Effector CD4-positive, alpha-beta T cell (primary cell): Measurements from ENCODE around the gene UPP2. TPM values are rescaled to one million over a fixed set of nuclear protein-coding genes. Genes with fewer than 3 reads are reported as not detected.

ENCODE experiments used
- DNase-seq: peaks from one replicate; pipeline ENCODE4 v3.0.0-alpha.2; 2020
- total RNA-seq: gene quantifications from one replicate; lab custom pipeline; 2026; lab: John Stamatoyannopoulos, UW

UPP2 gene
- total RNA-seq, result not detected

- no peak for DNase-seq
Measured at GRCh38 chr2:158101384-158101926, at the start of gene UPP2. Gene UPP2 (plus strand): TSS chr2:158101876. CDS start chr2:158102064, 188 bp downstream.

DNA sequence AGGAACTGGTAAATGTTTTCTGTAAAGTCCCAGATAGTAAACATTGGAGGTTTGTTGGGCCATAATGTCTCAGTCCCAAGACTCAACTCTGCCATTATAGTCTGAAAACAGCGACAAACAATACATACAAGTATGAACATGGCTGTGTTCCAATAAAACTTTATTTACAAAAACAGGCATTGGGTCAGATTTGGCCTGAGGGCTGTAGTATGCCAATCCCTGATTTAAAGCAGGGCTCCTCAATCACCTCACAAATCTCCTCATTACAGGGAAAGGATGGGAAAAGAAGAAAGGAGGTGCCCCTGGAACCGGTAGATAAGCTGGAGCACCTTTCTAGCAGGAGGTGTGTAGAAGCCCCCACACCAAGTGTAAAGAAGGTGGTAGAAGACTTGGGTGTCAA is 48.9 kb upstream of the UPP2 start:
- no peak for DNase-seq

- no peak for DNase-seq
Measured at GRCh38 chr2:158056875-158057274, 44.8 kb upstream of the UPP2 start.

DNA sequence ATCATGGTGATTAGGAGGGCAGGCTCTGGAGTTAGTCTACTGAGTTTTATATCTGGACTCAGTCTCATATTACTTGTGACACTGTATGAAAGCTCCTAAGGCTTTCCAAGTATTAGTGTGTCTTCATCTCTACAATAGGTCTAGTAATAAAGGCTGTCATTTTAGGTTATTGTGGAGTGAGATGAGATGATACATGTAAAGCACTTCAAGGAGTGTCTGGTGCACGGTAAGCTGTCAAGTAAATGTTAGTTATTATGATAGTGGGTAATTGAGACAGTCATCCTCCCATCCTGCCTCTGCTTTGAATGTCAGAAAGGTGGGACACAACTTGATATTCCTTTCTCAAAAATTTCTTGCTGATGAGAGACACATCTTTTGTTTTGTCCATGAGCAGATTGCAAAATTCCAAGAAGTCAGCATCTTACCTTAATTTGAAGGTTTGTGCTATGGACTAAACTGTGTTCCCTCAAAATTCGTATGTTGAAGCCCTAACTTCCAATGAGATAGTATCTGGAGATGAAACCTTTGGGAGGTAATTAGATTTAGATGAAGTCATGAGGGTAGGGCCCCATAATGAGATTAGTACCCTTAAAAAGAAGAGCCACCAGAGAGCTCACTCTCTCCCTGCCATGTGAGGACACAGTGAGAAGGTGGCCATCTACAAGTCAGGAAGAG is 41.4 kb upstream of the UPP2 start:
- no peak for DNase-seq

DNA sequence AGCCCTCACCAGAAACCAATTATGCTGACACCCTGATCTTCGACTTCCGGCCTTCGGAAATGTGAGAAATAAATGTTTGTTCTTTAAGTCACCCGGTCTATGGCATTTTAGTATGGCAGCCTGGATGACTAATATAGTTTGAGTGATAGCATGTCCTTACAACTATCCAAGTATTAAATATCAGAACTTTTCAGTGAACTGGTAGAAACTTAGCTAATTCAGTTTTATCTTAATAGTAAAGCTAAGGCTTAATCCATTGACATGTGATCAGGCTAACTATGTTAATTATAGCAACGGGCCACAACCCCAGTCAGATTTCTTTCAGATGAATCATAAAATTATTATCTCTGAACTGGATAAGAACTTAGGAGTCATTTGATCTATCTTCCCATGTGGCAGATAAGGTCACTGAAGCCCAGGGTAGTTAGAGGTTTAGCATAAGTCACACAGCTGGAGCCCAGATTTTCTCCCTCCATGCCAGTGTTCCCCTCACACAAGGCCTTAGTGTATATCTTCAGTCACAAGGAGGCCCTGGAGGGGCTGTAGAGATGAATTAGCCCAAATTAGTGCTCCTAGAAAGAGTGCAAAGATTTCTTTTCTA is 40.7 kb upstream of the UPP2 start:
- no peak for DNase-seq

- DNase-seq, result no peak
Measured at GRCh38 chr2:158061763-158062162, 39.9 kb upstream of the UPP2 start.

DNA sequence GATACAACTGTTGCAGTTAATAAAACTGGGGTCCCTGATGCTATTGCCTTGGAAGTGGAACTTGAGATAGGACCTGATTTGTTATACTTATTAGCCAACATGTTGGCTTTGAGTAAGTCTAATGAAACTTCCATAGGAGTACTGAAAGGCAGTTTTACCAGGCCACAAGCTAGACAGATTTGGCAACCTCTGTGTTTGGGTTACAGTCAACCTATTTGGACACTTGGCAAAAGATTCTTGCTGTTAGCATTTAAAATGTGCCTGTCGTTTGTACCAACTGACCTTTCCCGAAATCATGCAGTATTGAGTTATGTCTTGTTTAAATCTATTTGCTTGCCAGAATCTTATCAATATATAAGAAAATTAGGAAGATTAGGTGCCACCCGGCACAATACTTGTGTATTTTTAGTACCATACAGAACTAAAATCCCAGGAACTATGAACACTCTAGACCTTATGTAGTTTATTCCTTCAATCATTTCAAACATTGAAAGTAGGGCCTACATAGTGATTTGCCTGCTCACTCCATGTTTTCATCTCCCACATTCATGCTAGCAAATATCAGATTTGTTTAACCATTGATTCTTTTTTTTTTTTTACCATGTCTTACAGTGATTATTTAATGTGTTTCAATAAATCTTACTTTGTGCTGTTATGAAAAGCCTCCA is 35.5 kb upstream of the UPP2 start:
- DNase-seq, result no peak

DNA sequence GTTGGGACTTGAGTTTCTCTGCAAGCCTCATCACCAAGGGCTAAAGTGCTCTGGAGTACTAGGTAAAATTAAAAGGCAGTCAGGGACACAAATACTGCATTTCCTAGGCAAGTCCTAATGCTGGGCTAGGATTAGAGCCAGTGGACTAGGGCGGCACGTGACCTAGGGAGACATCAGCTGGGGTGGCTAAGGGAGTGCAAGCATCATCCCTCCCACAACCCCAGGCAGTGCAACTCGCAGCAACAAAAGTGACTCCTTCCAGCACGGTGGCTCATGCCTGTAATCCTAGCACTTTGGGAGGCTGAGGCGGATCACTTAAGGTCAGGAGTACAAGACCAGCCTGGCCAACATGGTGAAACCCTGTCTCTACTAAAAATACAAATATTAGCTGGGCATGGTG is 30.7 kb upstream of the UPP2 start:
- DNase-seq, result no peak

DNA sequence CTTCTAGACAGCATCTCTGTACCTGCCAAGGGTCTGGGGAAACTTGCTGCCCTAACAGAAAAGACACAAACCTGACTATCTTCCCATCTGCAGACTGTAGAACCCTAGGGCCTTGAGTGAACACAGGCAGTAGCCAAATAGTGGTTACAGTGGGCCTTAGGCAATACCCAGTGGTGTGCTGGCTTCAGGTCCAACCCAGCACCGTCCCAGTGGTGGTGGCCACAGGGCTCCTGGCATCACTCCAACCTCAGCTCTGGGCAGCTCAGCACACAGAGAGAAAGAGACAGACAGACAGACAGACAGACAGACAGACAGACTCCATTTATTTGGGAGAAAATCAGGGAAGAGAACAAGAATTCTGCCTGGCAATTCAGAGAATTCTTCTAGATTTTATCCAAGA is 29.3 kb upstream of the UPP2 start:
- DNase-seq, result no peak

DNA sequence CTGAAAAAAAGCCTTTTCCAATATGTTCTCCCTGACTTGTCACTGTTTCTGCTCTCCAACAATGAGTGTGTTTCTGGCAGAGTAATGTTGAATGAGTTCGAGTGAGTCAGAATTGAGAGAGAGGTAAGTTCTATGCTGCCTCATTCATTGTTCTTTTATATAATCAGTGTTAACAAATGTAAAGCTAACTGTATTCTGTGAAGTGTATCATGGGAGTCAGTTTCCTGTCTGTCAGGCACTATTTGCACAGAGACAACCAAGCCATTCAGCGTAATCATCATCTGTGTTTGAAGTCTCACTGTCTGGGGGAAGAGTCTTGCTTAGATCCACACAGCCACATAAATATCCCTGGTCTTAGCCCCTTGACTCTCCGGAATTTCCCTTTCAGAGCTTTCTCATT is 22.0 kb upstream of the UPP2 start:
- DNase-seq, result no peak

DNA sequence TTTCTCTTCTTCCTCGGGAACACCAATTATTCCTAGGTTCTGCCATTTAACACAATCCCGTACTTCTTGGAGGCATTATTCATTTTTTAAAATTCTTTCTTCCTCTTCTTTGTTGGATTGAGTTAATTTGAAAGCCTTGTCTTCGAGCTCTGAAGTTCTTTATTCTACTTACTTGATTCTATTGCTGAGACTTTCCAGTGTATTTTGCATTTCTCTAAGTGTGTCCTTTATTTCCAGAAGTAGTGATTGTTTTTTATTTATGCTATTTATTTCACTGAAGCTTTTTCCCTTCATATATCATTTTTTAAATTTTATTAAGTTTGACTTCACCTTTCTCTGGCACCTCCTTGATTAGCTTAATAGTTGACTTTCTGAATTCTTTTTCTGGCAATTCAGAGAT is 13.6 kb upstream of the UPP2 start:
- no peak for DNase-seq

- no peak for DNase-seq
Measured at GRCh38 chr2:158089322-158089721, 12.4 kb upstream of the UPP2 start.

GRCh38 chr2:158091647-158092046 is 10.0 kb upstream of the UPP2 start:
- no peak for DNase-seq

DNA sequence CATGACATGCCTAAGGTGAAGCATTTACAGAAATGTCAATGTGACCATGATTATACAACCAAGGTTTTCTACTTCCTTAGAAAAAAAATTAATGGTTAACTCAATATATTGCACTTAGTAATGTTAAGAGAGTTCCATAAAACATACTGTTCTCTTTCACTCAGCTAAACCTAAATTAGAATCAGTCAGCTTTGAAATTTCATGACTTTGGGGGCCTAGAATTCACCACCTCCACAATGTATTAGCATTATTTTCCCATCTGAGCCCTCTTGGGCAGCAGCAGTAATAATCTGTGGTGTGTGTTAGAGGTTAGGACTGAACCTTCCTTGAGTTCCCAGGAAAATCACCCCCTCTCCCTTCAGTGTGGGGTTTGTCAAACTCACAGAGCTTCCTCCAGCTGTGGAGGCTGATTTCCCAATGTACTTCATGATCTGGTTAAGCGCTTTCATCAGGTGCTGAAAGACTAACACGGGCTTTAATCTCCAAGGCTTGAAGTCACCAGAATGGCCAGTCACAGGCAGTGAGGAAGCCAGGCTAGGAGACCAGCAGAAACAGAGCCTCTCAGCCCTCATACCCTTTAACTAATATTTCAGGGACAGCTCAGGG is 7.1 kb upstream of the UPP2 start:
- no peak for DNase-seq

DNA sequence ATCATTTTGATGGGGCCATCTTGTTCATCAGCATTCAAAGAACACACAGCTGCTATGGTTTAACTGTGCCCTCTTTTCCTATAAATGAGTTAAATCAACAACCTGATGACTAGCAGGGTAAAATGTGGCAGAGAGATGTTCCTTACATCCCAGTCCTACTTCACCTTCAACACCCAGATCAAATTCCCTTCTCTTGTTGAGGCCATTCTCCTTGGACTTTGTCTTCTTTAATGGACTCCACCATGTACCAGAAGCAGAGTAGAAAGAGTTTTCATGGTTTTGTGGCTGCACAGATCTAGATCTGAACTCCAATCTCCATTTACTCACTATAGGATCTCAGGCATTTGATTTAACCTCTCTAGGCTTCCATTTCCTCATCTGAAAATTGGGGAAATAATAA is 6.4 kb upstream of the UPP2 start:
- DNase-seq, result no peak

- DNase-seq, result no peak
Measured at GRCh38 chr2:158095912-158096311, 5.8 kb upstream of the UPP2 start.

GRCh38 chr2:158097481-158097880 is 4.2 kb upstream of the UPP2 start:
- no peak for DNase-seq

- DNase-seq, result no peak
Measured at GRCh38 chr2:158098178-158098577, 3.5 kb upstream of the UPP2 start.

GRCh38 chr2:158099716-158100115 is 2.0 kb upstream of the UPP2 start:
- no peak for DNase-seq

DNA sequence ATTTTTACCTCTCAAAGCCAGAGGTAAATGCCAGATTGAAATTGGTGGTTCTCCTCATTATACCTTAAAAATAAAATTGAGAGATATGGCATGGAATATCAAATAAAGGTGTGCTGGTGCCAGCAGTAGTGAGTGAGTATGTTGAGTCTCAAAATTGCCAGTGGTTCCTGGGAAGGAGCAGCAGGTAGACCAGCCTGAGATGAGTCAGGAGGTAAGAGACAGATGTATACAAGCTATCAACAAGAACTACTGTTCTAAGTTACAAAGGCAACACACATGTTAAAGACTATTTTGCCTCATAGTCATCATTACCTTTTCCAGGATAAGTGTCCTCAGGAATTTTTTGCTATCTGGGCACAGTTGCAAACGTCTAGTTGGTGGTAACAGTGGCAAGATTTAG is 1.3 kb upstream of the UPP2 start:
- DNase-seq, result no peak

GRCh38 chr2:158102446-158102845 is 770 bp downstream of the UPP2 start:
- no peak for DNase-seq

DNA sequence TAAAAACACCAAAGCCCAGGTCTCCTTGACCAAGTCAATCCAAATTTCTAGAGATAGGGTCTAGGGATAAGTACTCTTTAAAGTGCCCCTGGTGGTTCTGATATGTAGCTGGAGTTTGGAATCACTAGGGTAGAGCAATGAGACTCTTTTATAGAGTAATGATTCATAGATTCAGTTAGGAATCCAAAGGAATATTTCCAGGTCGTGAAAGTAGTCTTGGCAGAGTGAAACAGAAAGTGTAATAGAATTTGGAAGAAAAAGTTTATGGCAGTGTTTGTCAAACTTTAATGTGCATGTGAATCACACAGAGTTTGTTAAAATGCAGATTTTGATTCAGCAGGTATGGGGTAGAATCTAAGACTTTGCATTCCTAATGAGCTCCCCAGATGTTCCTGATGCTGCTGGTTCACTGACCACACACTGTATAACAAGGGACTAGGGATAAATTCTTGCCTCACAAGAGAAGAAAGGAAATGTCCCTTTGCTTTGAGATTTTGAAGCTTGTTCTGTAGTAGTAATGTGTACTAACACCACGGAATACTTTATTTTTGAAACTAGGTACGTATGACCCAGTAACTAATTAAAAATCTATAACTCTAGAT is 1.8 kb downstream of the UPP2 start:
- no peak for DNase-seq

GRCh38 chr2:158104903-158105302 is 3.2 kb downstream of the UPP2 start:
- DNase-seq, result no peak
